Activated CD8-positive, alpha-beta memory T cell treated with anti-CD3 and anti-CD28 coated beads for 48 hours (primary cell): ENCODE measurements around the gene KCNE4.

ENCODE experiments used
- DNase-seq, 3 experiments: peaks; one replicate each; pipeline ENCODE4 v3.0.0-alpha.2; 2020; ENCODE audit warnings: low read depth in 2 of 3, low spot score in 2 of 3

Gene KCNE4

GRCh38 chr2:223040527-223040926 lies 11.5 kb upstream of the KCNE4 start:
- no peak for DNase-seq

- no peak for DNase-seq
Measured at GRCh38 chr2:223041527-223042109, 10.4 kb upstream of the KCNE4 start.

- DNase-seq = no peak
Measured at GRCh38 chr2:223042284-223042683, 9.7 kb upstream of the KCNE4 start.

- no peak for DNase-seq
Measured at GRCh38 chr2:223042704-223043118, 9.3 kb upstream of the KCNE4 start.

GRCh38 chr2:223043164-223043941 lies 8.6 kb upstream of the KCNE4 start:
- DNase-seq = no peak

- DNase-seq = no peak
Measured at GRCh38 chr2:223044092-223044836, 7.7 kb upstream of the KCNE4 start.

- no peak for DNase-seq
Measured at GRCh38 chr2:223044916-223045700, 6.9 kb upstream of the KCNE4 start.

GRCh38 chr2:223046470-223047040 lies 5.4 kb upstream of the KCNE4 start:
- no peak for DNase-seq

- DNase-seq = no peak
Measured at GRCh38 chr2:223047260-223047761, 4.7 kb upstream of the KCNE4 start.

- no peak for DNase-seq
Measured at GRCh38 chr2:223048519-223048918, 3.5 kb upstream of the KCNE4 start.

GRCh38 chr2:223049356-223049755 lies 2.6 kb upstream of the KCNE4 start:
- DNase-seq = no peak

- DNase-seq = no peak
Measured at GRCh38 chr2:223050188-223050587, 1.8 kb upstream of the KCNE4 start.

GRCh38 chr2:223050900-223051504 lies 988 bp upstream of the KCNE4 start:
- DNase-seq = no peak

GRCh38 chr2:223052548-223053483 lies 826 bp downstream of the KCNE4 start:
- DNase-seq = no peak

- DNase-seq = no peak
Measured at GRCh38 chr2:223053484-223054192, 1.6 kb downstream of the KCNE4 start.

GRCh38 chr2:223054193-223054781 lies 2.3 kb downstream of the KCNE4 start:
- DNase-seq = no peak

GRCh38 chr2:223055140-223055539 lies 3.1 kb downstream of the KCNE4 start:
- DNase-seq = no peak

- no peak for DNase-seq
Measured at GRCh38 chr2:223055836-223056235, 3.8 kb downstream of the KCNE4 start.
